ENCODE results near the gene SPEF1. TPM values are rescaled to one million over a fixed set of nuclear protein-coding genes. Genes with fewer than 3 reads are reported as not detected.

Gene SPEF1
- total RNA-seq, 1 experiment from 2014 or later, result 0.24 TPM

- Histone ChIP-seq H3K79me2 (ENCODE audit: insufficient read depth, low read length) (no peaks in the 10 kb centered on the region), H3K9me3 (ENCODE audit: control insufficient read depth, low read depth, low read length) (no peaks in the 10 kb centered on the region), H3K4ac (ENCODE audit: low read depth, low read length) (no peak within 1 kb of the TSS), H2BK120ac (ENCODE audit: low read depth, low read length, poor library complexity, severe bottlenecking) (no peak within 1 kb of the TSS), H4K91ac (ENCODE audit: insufficient read length, low read depth, low read length) (no peak within 1 kb of the TSS), H4K20me1 (ENCODE audit: control insufficient read depth, insufficient read depth, insufficient read length) (no peaks in the 10 kb centered on the region), H3K9ac (ENCODE audit: extremely low read depth, insufficient read length, low read length) (no peak within 1 kb of the TSS), H3K27ac (ENCODE audit: insufficient read length, low read depth, low read length) (no peak within 1 kb of the TSS), H3K79me1 (ENCODE audit: insufficient read depth, low read depth, low read length, poor library complexity, severe bottlenecking) (no peaks in the 10 kb centered on the region), H2AK5ac (ENCODE audit: insufficient read length, low read length) (no peak within 1 kb of the TSS), H3K27me3 (ENCODE audit: insufficient read depth, low read length) (no peaks in the 10 kb centered on the region; the same call in 1 of the 2 replicates), H4K8ac (replicated peaks; ENCODE audit: insufficient read length, low read depth, low read length) (no peak within 1 kb of the TSS), H2BK20ac (ENCODE audit: low read depth, low read length, poor library complexity, severe bottlenecking) (no peak within 1 kb of the TSS), H3K23me2 (ENCODE audit: insufficient read length, low read depth, low read length, poor library complexity, severe bottlenecking) (no peaks in the 10 kb centered on the region), H3K4me2 (ENCODE audit: insufficient read depth, insufficient read length, low read length) (peak within 1 kb of the TSS; percentile 15), H3K23ac (ENCODE audit: insufficient read length, low read depth, low read length) (no peak within 1 kb of the TSS), H4K5ac (ENCODE audit: insufficient read length, low read depth, low read length) (no peak within 1 kb of the TSS), H2BK15ac (ENCODE audit: low read depth, low read length) (no peak within 1 kb of the TSS), H3K56ac (ENCODE audit: insufficient read length, low read depth, low read length) (no peak within 1 kb of the TSS), H3K18ac (ENCODE audit: insufficient read length, low read depth, low read length) (peak within 1 kb of the TSS; percentile 46), H3T11ph (ENCODE audit: low read length) (no peak within 1 kb of the TSS), H3K4me1 (ENCODE audit: insufficient read depth, low read length) (no peaks in the 10 kb centered on the region), H2BK12ac (ENCODE audit: insufficient read length, low read depth, low read length) (peak within 1 kb of the TSS; percentile 51), H3K14ac (ENCODE audit: insufficient read depth, low read length) (peak within 1 kb of the TSS; percentile 64), H2BK5ac (ENCODE audit: insufficient read length, low read length) (no peak within 1 kb of the TSS), H2AFZ (ENCODE audit: low read length) (no peak within 1 kb of the TSS)
- Mint-ChIP-seq H3K27me3 (ENCODE audit: low read depth) (peaks cover 60% of the 10 kb centered on the region), H3K36me3 (ENCODE audit: insufficient read depth in 1 of 3, low read depth in 3 of 3) (no peaks in the 10 kb centered on the region), H3K27ac (peak within 1 kb of the TSS in 1 of 3 experiments; percentile 7; a peak in 1 of 7 replicates), H3K9me3 (no peaks in the 10 kb centered on the region), H3K4me1 (peaks cover 5 to 25% of the 10 kb centered on the region in 2 experiments), H3K4me3 (peak within 1 kb of the TSS; percentile 35 to 72)
- DNase-seq, result peak; percentile 56
- WGBS (ENCODE audit: extremely low coverage, insufficient read length, low lambda C conversion rate), result no CpG with 5 or more reads among the region's 67 CpGs
- TF ChIP-seq CTCF (conservative IDR thresholded peaks at IDR 0.05), result no peak
These were observed 48.7 kb downstream of the SPEF1 start, which contains the start of gene HSPA12B for GRCh38 chr20:3732327-3733118. Gene HSPA12B (plus strand): TSS chr20:3732685. CDS start chr20:3738675, 5,990 bp downstream.

Data from H9 (cell line).